BLaER1 treated with 17β-estradiol and CSF1 and Interleukin-3, amounts not matched to agents 10 nM and 100 nM (cell line): Measurements from ENCODE around the gene DNAJC5.

Experiments used
- H3K27ac ChIP-seq, 11 experiments: shearing (Covaris generic); formaldehyde crosslinking; 2 replicates each; pipeline ENCODE4 v1.8.1; 2022
- H3K27me3 ChIP-seq, 11 experiments: shearing (Covaris generic); formaldehyde crosslinking; 2 replicates each; pipeline ENCODE4 v1.8.1; 2022
- H3K36me3 ChIP-seq, 11 experiments: shearing (Covaris generic); formaldehyde crosslinking; 2 replicates each; pipeline ENCODE4 v1.8.1; 2022
- H3K4me1 ChIP-seq, 10 experiments: shearing (Covaris generic); formaldehyde crosslinking; 2 replicates each; pipeline ENCODE4 v1.8.1; 2022
- H3K4me2 ChIP-seq, 11 experiments: shearing (Covaris generic); formaldehyde crosslinking; 2 replicates each; pipeline ENCODE4 v1.8.1; 2022
- H3K4me3 ChIP-seq, 10 experiments: shearing (Covaris generic); formaldehyde crosslinking; 2 replicates each; pipeline ENCODE4 v1.8.1; 2022
- H3K9ac ChIP-seq, 11 experiments: shearing (Covaris generic); formaldehyde crosslinking; 2 replicates each; pipeline ENCODE4 v1.8.1; 2022
- H3K9me3 ChIP-seq, 11 experiments: shearing (Covaris generic); formaldehyde crosslinking; replicated peaks in 1 of 11; 2 replicates each; pipeline ENCODE4 v1.8.1; 2022
- H4K20me1 ChIP-seq, 11 experiments: shearing (Covaris generic); formaldehyde crosslinking; 2 replicates each; pipeline ENCODE4 v1.8.1; 2022
- Cebpa-rat ChIP-seq, 11 experiments: shearing (Covaris generic); IDR thresholded peaks; 2 replicates each; pipeline ENCODE4 v1.8.1; 2022

The DNAJC5 gene

DNA sequence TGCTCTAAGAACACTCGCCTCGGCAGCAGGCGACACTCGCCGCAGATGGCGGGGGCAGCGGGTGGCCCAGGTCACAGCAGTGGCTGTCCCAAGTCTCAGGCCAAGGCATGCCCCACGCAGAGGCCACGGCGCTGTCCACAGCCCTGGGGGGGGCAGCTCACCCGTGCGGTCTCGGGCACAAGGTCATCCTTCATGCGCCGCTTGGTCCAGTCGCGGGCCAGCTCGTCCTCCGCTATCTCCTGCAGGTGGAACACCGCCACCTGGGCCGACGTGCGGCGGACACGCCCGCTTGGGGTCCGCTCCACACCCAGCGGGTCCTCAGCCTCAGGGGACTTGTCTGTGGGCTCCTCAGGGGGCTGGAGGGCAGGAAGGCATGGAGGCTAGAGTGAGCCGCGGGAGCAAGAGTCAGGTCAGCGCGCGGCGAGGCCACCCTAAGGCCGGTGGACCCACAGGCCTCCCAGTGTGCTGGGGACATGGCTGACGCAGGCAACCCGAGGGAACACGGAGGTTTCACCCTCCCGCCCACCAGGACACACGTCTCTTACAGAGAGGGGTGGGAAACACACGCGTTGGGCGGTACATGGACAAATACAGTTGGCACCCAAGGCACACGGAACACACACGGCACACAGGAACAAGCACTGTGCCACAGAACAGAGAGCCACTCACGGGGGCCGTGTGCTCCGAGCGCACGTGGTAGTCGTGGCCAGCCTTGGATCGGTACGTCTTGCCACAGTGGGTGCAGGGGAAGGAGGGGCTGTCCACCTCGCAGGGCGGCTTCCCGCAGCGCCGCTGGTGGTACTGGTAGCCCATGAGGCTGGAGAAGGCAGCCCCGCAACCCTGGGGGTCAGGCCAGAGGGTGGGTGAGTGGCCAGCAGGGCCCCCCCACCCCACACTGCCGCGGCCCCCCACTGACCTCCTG, 67.8 kb downstream of the DNAJC5 start:
- Histone ChIP-seq H3K27me3 (no peaks in the 10 kb centered on the region), H3K4me2 (no peak overlapping the region), H3K9me3 (peaks cover 15 to 38% (median 31%) of the 10 kb centered on the region in 11 experiments), H3K4me1 (peaks cover 12 to 21% (median 18%) of the 10 kb centered on the region in 10 experiments; a peak in 18 of 20 replicates), H3K9ac (no peak overlapping the region), H3K4me3 (no peak overlapping the region), H3K27ac (no peak overlapping the region), H4K20me1 (peaks cover 0 to 28% (median 0%) of the 10 kb centered on the region in 11 experiments; a peak in 3 of 22 replicates), H3K36me3 (peaks cover 55 to 81% (median 73%) of the 10 kb centered on the region in 11 experiments)
- no peak for TF ChIP-seq Cebpa-rat (IDR thresholded peaks at IDR 0.05)

DNA sequence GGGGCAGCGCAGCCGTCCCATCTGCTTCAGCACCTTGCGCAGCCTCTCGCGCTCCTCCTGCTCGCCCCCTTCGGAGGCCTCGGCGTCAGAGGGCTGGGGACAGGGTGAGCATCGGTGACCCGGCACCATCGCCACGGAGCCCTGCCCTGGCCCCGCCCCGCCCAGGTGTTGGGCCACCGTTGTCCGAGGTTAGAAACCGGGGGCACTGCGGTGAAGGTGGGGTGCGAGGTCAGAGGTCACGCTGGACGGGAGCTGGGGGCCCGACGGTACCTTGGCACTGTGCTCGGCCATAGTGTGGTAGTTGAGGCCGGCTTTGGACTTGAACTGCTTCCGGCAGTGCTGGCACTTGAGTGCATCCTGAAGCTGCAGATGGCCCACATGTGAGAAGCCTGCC, 68.4 kb downstream of the DNAJC5 start:
- peaks cover 62 to 88% (median 79%) of the 10 kb centered on the region in 11 experiments for H3K36me3 ChIP-seq

DNA sequence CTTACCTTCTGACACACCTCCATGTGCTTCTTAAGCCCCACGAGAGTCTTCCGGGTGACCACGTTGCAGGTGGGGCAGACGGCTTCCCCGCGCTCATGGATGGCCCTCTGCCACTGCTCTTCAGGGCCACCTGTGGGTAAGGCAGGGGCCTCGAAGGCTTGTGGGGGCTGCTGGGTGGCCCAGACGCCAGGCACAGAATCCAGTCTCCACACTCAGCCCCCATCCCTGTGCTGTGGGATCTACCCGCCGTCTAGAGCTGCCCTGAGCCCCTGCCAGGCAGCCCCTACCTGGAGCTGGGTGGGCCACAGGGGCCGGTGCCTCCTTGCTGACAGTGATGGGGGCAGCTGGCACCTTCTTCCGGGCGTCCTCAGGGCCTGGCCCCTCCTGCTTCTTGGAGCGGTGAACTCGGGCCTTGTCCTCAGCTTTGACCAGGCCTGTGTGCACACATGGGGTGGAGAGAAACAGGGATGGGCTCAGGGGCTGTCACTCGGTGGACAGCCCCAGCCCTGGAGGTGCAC, 68.9 kb downstream of the DNAJC5 start:
- peaks cover 15 to 47% (median 38%) of the 10 kb centered on the region in 11 experiments for H3K9me3 ChIP-seq
- H3K36me3 ChIP-seq: peaks cover 63 to 84% (median 77%) of the 10 kb centered on the region in 11 experiments
- no peak overlapping the region for H3K9ac ChIP-seq
- no peak for TF ChIP-seq Cebpa-rat (IDR thresholded peaks at IDR 0.05)
- peaks cover 0 to 28% (median 0%) of the 10 kb centered on the region in 11 experiments; a peak in 3 of 22 replicates for H4K20me1 ChIP-seq
- no peak overlapping the region for H3K27ac ChIP-seq
- H3K4me2 ChIP-seq: no peak overlapping the region
- H3K4me3 ChIP-seq: no peak overlapping the region
- peaks cover 6 to 21% (median 16%) of the 10 kb centered on the region in 10 experiments for H3K4me1 ChIP-seq
- H3K27me3 ChIP-seq: no peaks in the 10 kb centered on the region

More for the DNA sequence above, 68.4 kb downstream of the DNAJC5 start:
- H3K27me3 ChIP-seq: no peaks in the 10 kb centered on the region
- H3K4me1 ChIP-seq: peaks cover 6 to 21% (median 16%) of the 10 kb centered on the region in 10 experiments
- H3K4me2 ChIP-seq: no peak overlapping the region
- no peak overlapping the region for H3K4me3 ChIP-seq
- H4K20me1 ChIP-seq: peaks cover 0 to 28% (median 0%) of the 10 kb centered on the region in 11 experiments; a peak in 3 of 22 replicates
- no peak overlapping the region for H3K27ac ChIP-seq
- H3K9me3 ChIP-seq: peaks cover 15 to 45% (median 38%) of the 10 kb centered on the region in 11 experiments
- H3K9ac ChIP-seq: no peak overlapping the region
- TF ChIP-seq Cebpa-rat (IDR thresholded peaks at IDR 0.05): no peak

DNA sequence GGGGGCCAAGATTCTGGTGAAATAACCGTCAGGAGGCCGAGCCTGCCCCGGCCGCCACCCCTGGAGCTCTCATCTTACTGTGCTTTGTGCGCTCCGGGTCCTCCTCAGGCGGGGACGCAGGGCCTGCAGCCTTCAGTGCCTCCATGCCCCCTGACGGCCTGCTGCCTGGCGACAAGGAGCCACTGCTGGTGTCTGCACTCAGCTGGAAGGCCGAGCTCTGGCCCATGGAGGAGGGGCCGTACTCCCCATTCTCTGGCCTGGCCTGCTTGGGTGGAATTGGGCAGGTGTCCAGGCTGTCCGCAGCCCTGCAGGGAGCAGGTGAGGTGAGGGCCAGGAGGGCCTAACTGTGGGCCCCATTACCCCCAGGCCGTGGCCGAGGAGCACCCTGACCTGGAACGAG, 69.5 kb downstream of the DNAJC5 start:
- Histone ChIP-seq H3K9me3 (peaks cover 15 to 47% (median 38%) of the 10 kb centered on the region in 11 experiments), H3K4me1 (peaks cover 10 to 18% (median 14%) of the 10 kb centered on the region in 10 experiments), H3K36me3 (peaks cover 60 to 78% (median 71%) of the 10 kb centered on the region in 11 experiments), H3K4me3 (no peak overlapping the region), H3K4me2 (no peak overlapping the region), H4K20me1 (peaks cover 0 to 23% (median 0%) of the 10 kb centered on the region in 11 experiments; a peak in 3 of 22 replicates), H3K27ac (no peak overlapping the region), H3K27me3 (no peaks in the 10 kb centered on the region), H3K9ac (no peak overlapping the region)
- TF ChIP-seq Cebpa-rat (IDR thresholded peaks at IDR 0.05): no peak

DNA sequence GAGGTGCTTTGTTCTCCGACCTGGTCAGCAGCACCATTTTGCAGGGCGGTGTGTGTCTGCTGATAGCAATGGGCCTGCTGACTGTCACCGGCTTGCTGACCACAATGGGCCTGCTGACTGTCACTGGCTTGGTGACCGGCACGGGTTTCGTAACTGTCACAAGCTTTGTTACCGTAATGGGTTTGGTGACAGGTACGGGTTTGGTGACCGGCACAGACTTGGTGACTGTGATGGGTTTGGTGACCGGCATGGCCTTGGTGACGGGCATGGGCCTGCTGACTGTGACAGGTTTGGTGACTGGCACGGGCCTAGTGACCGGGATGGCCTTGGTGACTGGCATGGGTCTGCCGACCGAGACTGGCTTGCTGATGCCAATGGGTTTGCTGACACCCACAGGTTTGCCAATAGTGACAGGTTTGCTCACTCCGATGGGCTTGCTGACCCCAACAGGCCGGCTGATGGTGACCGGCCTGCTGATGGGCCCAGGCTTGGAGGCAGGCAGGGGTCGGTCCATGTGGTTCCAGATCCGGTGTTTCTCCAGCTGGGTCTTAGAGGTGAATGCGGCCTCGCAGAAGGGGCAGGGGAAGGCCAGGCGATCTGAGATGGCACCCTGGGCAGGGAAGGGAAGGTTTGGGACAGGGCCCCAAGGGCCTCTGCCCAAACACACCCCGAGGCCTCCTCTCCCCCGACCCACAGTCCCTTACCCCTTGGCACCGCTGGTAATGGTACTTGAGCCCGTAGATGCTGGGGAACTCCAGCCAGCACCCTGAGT, 71.4 kb downstream of the DNAJC5 start:
- Histone ChIP-seq H4K20me1 (peaks cover 0 to 8% (median 0%) of the 10 kb centered on the region in 11 experiments; a peak in 2 of 22 replicates), H3K9ac (no peak overlapping the region; a peak in 1 of 22 replicates), H3K27me3 (no peaks in the 10 kb centered on the region; a peak in 1 of 22 replicates), H3K9me3 (peaks cover 15 to 47% (median 38%) of the 10 kb centered on the region in 11 experiments), H3K36me3 (peaks cover 53 to 60% (median 57%) of the 10 kb centered on the region in 11 experiments), H3K4me2 (no peak overlapping the region), H3K4me3 (peak overlapping the region in 4 of 10 experiments; percentile 11 to 36 (median 23); a peak in 3 of 20 replicates), H3K4me1 (peaks cover 14 to 22% (median 19%) of the 10 kb centered on the region in 10 experiments), H3K27ac (no peak overlapping the region)
- TF ChIP-seq Cebpa-rat (IDR thresholded peaks at IDR 0.05): no peak

DNA sequence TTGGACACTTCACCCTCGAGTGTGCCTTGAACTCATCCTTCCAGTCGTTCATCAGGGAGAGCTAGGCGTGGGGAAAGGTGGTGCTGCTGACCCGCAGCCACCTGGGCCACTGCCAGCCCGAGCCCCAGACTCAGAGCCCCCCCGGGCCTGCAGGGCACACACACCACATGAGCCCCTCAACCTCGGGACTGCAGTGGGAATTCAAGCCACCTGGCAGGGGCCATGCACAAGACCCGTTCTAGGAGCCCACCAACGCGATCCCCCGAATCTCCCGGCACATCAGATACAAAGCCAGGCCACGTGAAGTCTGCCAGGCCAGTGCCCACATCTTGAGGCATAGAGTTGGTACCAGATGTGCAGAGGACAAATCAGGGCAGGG, 72.0 kb downstream of the DNAJC5 start:
- TF ChIP-seq Cebpa-rat (IDR thresholded peaks at IDR 0.05): no peak
- no peak overlapping the region for H3K27ac ChIP-seq
- H3K4me2 ChIP-seq: no peak overlapping the region
- no peaks in the 10 kb centered on the region; a peak in 1 of 22 replicates for H3K27me3 ChIP-seq
- peaks cover 47 to 54% (median 52%) of the 10 kb centered on the region in 11 experiments for H3K36me3 ChIP-seq
- no peak overlapping the region; a peak in 1 of 22 replicates for H3K9ac ChIP-seq
- peaks cover 0 to 4% (median 0%) of the 10 kb centered on the region in 11 experiments; a peak in 1 of 22 replicates for H4K20me1 ChIP-seq
- peaks cover 15 to 47% (median 38%) of the 10 kb centered on the region in 11 experiments for H3K9me3 ChIP-seq
- H3K4me1 ChIP-seq: peaks cover 14 to 26% (median 21%) of the 10 kb centered on the region in 10 experiments
- peak overlapping the region in 3 of 10 experiments; percentile 11 to 36 (median 12); a peak in 2 of 20 replicates for H3K4me3 ChIP-seq

DNA sequence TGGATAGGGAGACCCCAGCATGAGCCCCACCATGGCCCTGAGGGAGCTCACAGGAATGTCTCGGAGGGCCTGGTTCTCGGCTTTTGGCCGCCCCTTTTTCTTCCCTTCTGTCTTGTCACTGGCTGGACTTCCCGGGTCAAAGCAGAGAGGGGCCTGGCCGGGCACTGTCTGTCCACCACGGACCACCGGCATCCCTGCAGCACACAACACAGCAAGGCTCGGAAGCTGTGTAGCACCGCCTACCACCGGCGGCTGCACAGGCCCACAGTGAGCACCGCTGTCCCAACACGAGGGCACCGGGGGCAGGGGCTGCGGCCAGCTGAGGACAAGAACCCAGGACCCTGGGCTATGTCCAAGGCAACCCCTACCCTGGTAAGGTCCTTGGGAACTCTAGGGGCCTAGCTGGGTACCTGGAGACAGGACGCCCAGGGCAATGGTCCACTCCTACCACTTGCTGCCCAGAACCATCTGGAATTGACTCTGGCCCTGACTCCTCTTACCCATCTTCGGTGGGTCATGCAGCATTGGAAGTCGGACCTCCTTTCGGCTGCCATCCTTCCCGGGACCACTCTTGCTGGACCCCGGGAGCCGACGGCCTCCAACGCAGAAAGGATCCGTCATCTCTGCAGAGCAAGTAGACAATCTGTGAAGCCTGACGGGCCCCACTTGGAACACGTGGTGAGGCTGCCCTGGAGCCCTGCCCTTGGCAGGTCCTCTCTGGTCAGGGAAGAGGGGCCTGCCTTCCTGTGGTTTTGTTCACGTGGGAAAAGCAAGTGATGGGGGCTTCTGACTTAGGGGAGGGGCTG, 72.6 kb downstream of the DNAJC5 start:
- Histone ChIP-seq H3K9me3 (peaks cover 15 to 47% (median 38%) of the 10 kb centered on the region in 11 experiments), H3K27ac (peak overlapping the region in 1 of 11 experiments; percentile 96; a peak in 1 of 22 replicates), H3K4me1 (peaks cover 14 to 32% (median 26%) of the 10 kb centered on the region in 10 experiments), H3K27me3 (no peaks in the 10 kb centered on the region; a peak in 1 of 22 replicates), H3K9ac (peak overlapping the region in 3 of 11 experiments; percentile 92 to 99 (median 95); a peak in 3 of 22 replicates), H4K20me1 (no peaks in the 10 kb centered on the region), H3K4me3 (peak overlapping the region in 2 of 10 experiments; percentile 73 to 86; a peak in 3 of 20 replicates), H3K4me2 (peak overlapping the region in 3 of 11 experiments; percentile 98 to 99 (median 99); a peak in 7 of 22 replicates), H3K36me3 (peaks cover 41 to 48% (median 46%) of the 10 kb centered on the region in 11 experiments)
- TF ChIP-seq Cebpa-rat (IDR thresholded peaks at IDR 0.05): no peak
